Parathyroid adenoma (tissue), 2 donors: ENCODE measurements around the gene TKFC.
"Not testable (repeated sequence)": the region's sequence is repeated elsewhere in the genome, so short reads cannot be mapped to it uniquely, and the experiment has no call there.

Experiments
- H2AFZ ChIP-seq: fragments of 300-600 bp; sonication (generic); one replicate; pipeline ENCODE4 v1.7.0; 2017; ENCODE audit warnings: antibody characterized with exemption, mild to moderate bottlenecking
- H3K27ac ChIP-seq: fragments of 300-600 bp; sonication (generic); one replicate; pipeline ENCODE4 v1.7.0; 2017
- H3K27me3 ChIP-seq: fragments of 300-600 bp; sonication (generic); one replicate; pipeline ENCODE4 v1.7.0; 2017; ENCODE audit warnings: low read length; ENCODE audit not compliant: control insufficient read depth, insufficient read depth
- H3K36me3 ChIP-seq: fragments of 300-600 bp; sonication (generic); one replicate; pipeline ENCODE4 v1.7.0; 2017; ENCODE audit warnings: low read length; ENCODE audit not compliant: control insufficient read depth, insufficient read depth
- H3K4me1 ChIP-seq: fragments of 300-600 bp; sonication (generic); one replicate; pipeline ENCODE4 v1.7.0; 2017; ENCODE audit warnings: control low read depth
- H3K4me2 ChIP-seq: fragments of 300-600 bp; sonication (generic); one replicate; pipeline ENCODE4 v1.7.0; 2017; ENCODE audit warnings: low read length
- H3K4me3 ChIP-seq: fragments of 300-600 bp; sonication (generic); one replicate; pipeline ENCODE4 v1.7.0; 2017; ENCODE audit warnings: low read depth, low read length
- H3K79me2 ChIP-seq: fragments of 300-600 bp; sonication (generic); one replicate; pipeline ENCODE4 v1.7.0; 2017; ENCODE audit warnings: control low read depth
- H3K9ac ChIP-seq: fragments of 300-600 bp; sonication (generic); one replicate; pipeline ENCODE4 v1.7.0; 2017; ENCODE audit warnings: mild to moderate bottlenecking
- H3K9me3 ChIP-seq: fragments of 300-600 bp; sonication (generic); one replicate; pipeline ENCODE4 v1.7.0; 2017; ENCODE audit warnings: low read length; ENCODE audit not compliant: control insufficient read depth
- CTCF ChIP-seq: fragments of 300-600 bp; sonication (generic); IDR thresholded peaks from one replicate; pipeline ENCODE4 v1.7.0; 2017; ENCODE audit warnings: antibody characterized with exemption, mild to moderate bottlenecking
- donor health status: primary hyperparathyroidism.

Gene TKFC

DNA sequence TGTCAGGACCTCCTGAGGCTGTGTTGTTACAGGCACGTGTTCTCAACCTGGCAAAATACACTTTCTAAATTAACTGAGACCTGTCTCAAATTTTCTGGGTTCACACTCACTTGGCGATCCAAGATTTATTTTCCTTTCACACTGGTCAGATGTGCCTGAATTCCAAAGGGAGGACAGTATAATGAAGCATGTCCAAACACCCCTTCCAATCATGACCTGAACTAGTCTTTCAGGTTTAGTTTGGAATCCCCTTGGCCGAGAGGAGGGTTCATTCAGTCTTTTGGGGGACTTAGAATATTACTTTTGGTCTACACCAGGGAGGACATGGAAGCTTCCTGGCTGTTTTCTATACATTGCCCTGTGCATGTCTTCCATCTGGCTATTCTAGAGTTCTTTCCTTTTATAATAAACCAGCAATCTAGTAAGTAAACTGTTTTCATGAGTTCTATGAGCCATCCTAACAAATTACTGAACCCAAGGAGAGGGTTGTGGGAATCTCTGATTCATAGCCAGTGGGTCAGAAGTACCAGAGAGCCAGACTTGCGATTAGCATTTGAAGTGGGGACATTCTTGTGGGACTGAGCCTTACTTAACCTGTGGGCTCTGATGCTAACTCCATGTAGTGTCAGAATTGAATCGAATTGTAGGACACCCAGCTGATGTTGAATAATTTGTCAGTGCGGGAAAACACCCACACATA lies 44.6 kb downstream of the TKFC start:
- no peak for TF ChIP-seq CTCF
- Histone ChIP-seq H3K9ac (no peak overlapping the region), H3K27ac (no peak overlapping the region), H2AFZ (no peak overlapping the region), H3K79me2 (no peaks in the 10 kb centered on the region), H3K4me1 (no peaks in the 10 kb centered on the region), H3K4me3 (no peak overlapping the region), H3K27me3 (no peaks in the 10 kb centered on the region), H3K9me3 (no peaks in the 10 kb centered on the region), H3K36me3 (no peaks in the 10 kb centered on the region), H3K4me2 (no peak overlapping the region)

DNA sequence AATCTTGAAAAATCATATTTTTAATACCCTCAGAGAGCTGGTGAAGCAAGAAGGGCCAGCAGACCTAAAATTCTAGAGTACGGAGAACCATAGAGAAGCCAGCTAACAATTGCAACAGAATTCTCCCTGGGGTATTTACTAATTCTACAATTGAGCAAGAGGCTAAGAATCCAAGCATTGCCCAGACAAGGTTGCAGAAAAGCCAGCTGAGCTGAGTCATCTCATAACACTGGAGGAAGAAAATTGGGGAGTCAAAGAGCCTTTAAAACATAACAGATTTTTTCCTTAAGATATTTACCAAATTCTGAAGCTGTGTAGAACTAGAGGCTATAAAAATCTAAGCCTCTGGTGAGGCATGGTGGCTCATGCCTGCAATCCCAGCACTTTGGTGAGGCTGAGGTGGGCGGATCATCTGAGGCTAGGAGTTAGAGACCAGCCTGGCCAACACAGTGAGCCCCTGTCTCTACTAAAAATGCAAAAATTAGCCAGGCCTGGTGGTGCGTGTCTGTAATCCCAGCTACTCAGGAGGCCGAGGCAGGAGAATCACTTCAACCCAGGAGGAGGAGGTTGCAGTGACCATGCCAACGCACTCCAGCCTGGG lies 45.8 kb downstream of the TKFC start:
- no peak for TF ChIP-seq CTCF
- no peaks in the 10 kb centered on the region for H3K27me3 ChIP-seq
- H3K9ac ChIP-seq: no peak overlapping the region

DNA sequence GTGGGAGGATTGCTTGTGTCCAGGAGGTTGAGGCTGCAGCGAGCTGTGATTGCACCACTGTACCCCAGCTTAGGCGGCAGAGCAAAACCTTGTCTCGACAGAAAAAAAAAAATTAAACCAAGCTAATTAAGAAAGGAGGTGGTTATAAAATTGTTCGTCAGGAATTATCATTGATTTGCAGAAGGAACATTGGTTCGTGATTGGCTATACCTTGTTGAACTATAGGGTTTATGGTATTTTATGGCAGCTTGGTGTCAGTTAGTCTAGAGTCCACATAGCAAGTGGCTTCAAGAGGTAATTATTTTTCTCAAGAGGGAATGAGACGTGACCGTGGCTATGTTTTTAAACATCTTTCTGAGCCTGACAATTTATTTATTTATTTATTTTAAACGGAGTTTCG lies 47.9 kb downstream of the TKFC start:
- Histone ChIP-seq H3K36me3 (no peaks in the 10 kb centered on the region), H3K4me1 (no peaks in the 10 kb centered on the region)

More for the DNA sequence above, 45.8 kb downstream of the TKFC start:
- Histone ChIP-seq H3K27ac (no peak overlapping the region), H2AFZ (no peak overlapping the region), H3K4me1 (no peaks in the 10 kb centered on the region), H3K9me3 (no peaks in the 10 kb centered on the region), H3K4me3 (no peak overlapping the region), H3K79me2 (no peaks in the 10 kb centered on the region), H3K4me2 (no peak overlapping the region), H3K36me3 (no peaks in the 10 kb centered on the region)

GRCh38 chr11:61383859-61384258 lies 50.8 kb downstream of the TKFC start:
- H3K4me1 ChIP-seq, H3K9ac ChIP-seq, H2AFZ ChIP-seq, H3K79me2 ChIP-seq, H3K4me3 ChIP-seq, H3K27ac ChIP-seq, H3K4me2 ChIP-seq, H3K27me3 ChIP-seq, H3K9me3 ChIP-seq, H3K36me3 ChIP-seq: not testable (repeated sequence)

More for the DNA sequence above, 47.9 kb downstream of the TKFC start:
- Histone ChIP-seq H3K79me2 (no peaks in the 10 kb centered on the region), H3K9ac (no peak overlapping the region), H3K27ac (no peak overlapping the region), H3K27me3 (no peaks in the 10 kb centered on the region), H3K4me3 (no peak overlapping the region), H2AFZ (no peak overlapping the region), H3K9me3 (no peaks in the 10 kb centered on the region), H3K4me2 (no peak overlapping the region)
- TF ChIP-seq CTCF: no peak

DNA sequence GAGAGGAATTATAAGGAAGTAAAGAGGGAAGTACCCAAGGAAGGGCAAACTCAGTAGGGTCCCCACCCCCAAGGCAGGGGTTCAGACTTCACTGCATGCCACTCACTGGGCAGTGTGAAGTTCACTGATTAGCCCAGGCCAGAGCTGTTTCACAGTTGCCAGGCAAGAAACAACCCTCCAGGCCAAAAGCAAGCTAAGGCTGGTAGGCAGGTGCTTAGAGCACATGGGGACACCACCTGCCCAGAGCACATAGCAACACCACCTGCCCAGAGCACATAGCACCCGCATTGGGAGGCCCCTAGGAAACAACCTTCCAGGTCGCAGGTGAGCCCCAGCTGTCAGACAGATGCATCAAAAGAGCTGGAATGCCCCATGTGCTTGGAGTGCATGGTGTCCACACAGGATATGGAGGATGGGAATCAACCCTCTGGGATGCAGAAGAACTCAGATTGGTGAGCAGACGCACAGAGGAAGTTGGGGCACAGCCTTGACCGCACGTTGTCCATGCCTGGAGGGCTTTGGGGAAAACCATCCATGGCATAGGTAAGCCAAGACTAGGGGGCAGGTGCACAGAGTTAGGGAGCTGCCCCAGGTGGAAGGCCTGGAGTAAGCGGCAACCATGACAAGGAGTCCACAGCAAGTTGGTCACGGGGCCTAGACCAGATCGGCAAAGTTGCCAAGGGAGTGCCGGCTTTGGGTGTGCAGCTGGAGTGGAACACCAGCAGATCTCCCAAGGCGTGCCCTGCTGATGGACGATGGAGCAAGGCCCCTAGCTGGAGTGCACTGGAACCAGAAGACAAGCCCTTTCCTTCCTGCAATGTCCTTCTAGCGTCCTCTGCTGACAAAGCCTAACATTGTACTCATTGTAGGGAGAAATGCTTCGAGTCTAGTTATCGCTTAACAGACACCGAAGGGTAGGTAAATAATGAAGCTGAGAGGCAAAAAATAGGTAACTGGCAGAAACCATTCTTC lies 51.5 kb downstream of the TKFC start:
- Histone ChIP-seq H3K27ac (no peak overlapping the region), H3K9me3 (no peaks in the 10 kb centered on the region), H3K36me3 (no peaks in the 10 kb centered on the region), H3K79me2 (no peaks in the 10 kb centered on the region), H3K9ac (no peak overlapping the region), H3K4me3 (no peak overlapping the region), H3K4me1 (no peaks in the 10 kb centered on the region), H2AFZ (no peak overlapping the region), H3K4me2 (no peak overlapping the region), H3K27me3 (no peaks in the 10 kb centered on the region)
- no peak for TF ChIP-seq CTCF
